Liver (tissue), 3 donors: ENCODE data around the gene ATP10D.

Experiments
- CTCF ChIP-seq: fragments of 150-350 bp; IDR thresholded peaks from 2 replicates; pipeline ENCODE4 v1.5.1; 2017; ENCODE audit warnings: improper control_type of control experiment, low read depth, low read length; ENCODE audit not compliant: missing input control
- EGR1 ChIP-seq, 2 donors: IDR thresholded peaks; 2 replicates each; pipeline ENCODE4 v1.6.1; 2016 to 2018; ENCODE audit warnings: antibody characterized with exemption in 2 of 2, low read depth in 2 of 2
- FOXA1 ChIP-seq: IDR thresholded peaks from 2 replicates; pipeline ENCODE4 v1.6.1; 2016; ENCODE audit warnings: antibody characterized with exemption
- GABPA ChIP-seq, 2 donors: IDR thresholded peaks in 1 of 2; conservative IDR thresholded peaks in 1 of 2; 2 replicates each; pipeline ENCODE4 v1.6.1; 2016; ENCODE audit warnings: antibody characterized with exemption in 2 of 2, mild to moderate bottlenecking in 1 of 2, moderate library complexity in 1 of 2
- HNF4A ChIP-seq, 2 donors: conservative IDR thresholded peaks; 2 replicates each; pipeline ENCODE4 v1.6.1; 2016; ENCODE audit warnings: antibody characterized with exemption in 2 of 2, mild to moderate bottlenecking in 2 of 2
- HNF4G ChIP-seq: IDR thresholded peaks from 2 replicates; pipeline ENCODE4 v1.6.1; 2016; ENCODE audit warnings: antibody characterized with exemption
- JUND ChIP-seq, 2 donors: IDR thresholded peaks; 2 replicates each; pipeline ENCODE4 v1.6.1; 2016; ENCODE audit warnings: antibody characterized with exemption in 2 of 2
- MAX ChIP-seq: IDR thresholded peaks from 2 replicates; pipeline ENCODE4 v1.6.1; 2016; ENCODE audit warnings: antibody characterized with exemption
- NR2F2 ChIP-seq: IDR thresholded peaks from 2 replicates; pipeline ENCODE4 v1.6.1; 2016; ENCODE audit warnings: antibody characterized with exemption
- RAD21 ChIP-seq, 2 donors: IDR thresholded peaks; 2 replicates each; pipeline ENCODE4 v1.6.1; 2016; ENCODE audit warnings: antibody characterized with exemption in 2 of 2, mild to moderate bottlenecking in 2 of 2
- REST ChIP-seq: IDR thresholded peaks from 2 replicates; pipeline ENCODE4 v1.6.1; 2016; ENCODE audit warnings: antibody characterized with exemption, mild to moderate bottlenecking
- TAF1 ChIP-seq: conservative IDR thresholded peaks from 2 replicates; pipeline ENCODE4 v1.6.1; 2016; ENCODE audit warnings: antibody characterized with exemption, mild to moderate bottlenecking
- YY1 ChIP-seq: IDR thresholded peaks from 2 replicates; pipeline ENCODE4 v1.6.1; 2016; ENCODE audit warnings: antibody characterized with exemption, mild to moderate bottlenecking
- ZBTB33 ChIP-seq: IDR thresholded peaks from 2 replicates; pipeline ENCODE4 v1.6.1; 2016; ENCODE audit warnings: antibody characterized with exemption
- donor health status: healthy.
- donor health status: healthy.

- TF ChIP-seq HNF4G, result no peak
- no peak for TF ChIP-seq FOXA1
- no peak for TF ChIP-seq CTCF
- no peak for TF ChIP-seq EGR1 (IDR thresholded peaks at IDR 0.05; ENCODE audit: low read depth in 2 of 2)
- no peak for TF ChIP-seq NR2F2
- TF ChIP-seq GABPA (IDR thresholded peaks at IDR 0.05 in 1 of 2, conservative IDR thresholded peaks at IDR 0.05 in 1 of 2), result no peak
- no peak for TF ChIP-seq MAX
- no peak for TF ChIP-seq TAF1
- TF ChIP-seq ZBTB33, result no peak
- no peak for TF ChIP-seq YY1
- no peak for TF ChIP-seq REST
- no peak for TF ChIP-seq JUND (IDR thresholded peaks at IDR 0.05)
- no peak for TF ChIP-seq HNF4A (conservative IDR thresholded peaks at IDR 0.05)
- no peak for TF ChIP-seq RAD21 (IDR thresholded peaks at IDR 0.05)
Measured at GRCh38 chr4:47640911-47641310, 155.8 kb downstream of the ATP10D start.
